Liver (tissue), 2 donors: Measurements from ENCODE around the gene TBC1D16.

Source experiments
- GABPA ChIP-seq, 2 donors: IDR thresholded peaks in 1 of 2; conservative IDR thresholded peaks in 1 of 2; 2 replicates each; pipeline ENCODE4 v1.6.1; 2016; ENCODE audit warnings: antibody characterized with exemption in 2 of 2, mild to moderate bottlenecking in 1 of 2, moderate library complexity in 1 of 2
- REST ChIP-seq: IDR thresholded peaks from 2 replicates; pipeline ENCODE4 v1.6.1; 2016; ENCODE audit warnings: antibody characterized with exemption, mild to moderate bottlenecking
- TF ChIP-seq, protein P1 (sequence below): IDR thresholded peaks from 2 replicates; pipeline ENCODE4 v1.6.1; 2016; ENCODE audit warnings: antibody characterized with exemption
- donor health status: healthy.

DNA sequence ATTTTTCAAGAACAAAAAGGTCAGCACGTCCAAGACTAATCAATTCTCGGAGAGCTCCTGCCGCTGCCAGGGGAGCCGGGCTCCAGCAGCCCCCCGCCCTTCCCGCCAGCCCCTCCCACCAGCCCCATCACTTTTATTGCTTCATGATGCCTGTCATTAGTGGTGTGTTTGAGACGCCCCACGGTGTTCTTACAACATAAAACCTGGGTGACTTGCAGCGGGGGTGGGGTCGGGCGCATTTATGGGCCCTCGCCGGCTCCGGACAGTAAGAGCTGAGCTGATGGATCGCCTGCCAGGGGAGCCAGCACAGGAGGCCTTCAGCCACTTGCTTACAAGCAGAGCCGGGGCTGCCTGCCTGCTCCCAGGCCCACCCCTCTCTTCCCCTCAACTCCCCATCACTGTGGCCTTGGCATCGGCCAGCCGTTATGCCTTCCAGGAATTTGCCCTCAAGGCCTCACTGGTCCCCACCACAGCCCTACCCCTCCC lies 113.5 kb downstream of the TBC1D16 start:
- TF ChIP-seq, protein P1, sequence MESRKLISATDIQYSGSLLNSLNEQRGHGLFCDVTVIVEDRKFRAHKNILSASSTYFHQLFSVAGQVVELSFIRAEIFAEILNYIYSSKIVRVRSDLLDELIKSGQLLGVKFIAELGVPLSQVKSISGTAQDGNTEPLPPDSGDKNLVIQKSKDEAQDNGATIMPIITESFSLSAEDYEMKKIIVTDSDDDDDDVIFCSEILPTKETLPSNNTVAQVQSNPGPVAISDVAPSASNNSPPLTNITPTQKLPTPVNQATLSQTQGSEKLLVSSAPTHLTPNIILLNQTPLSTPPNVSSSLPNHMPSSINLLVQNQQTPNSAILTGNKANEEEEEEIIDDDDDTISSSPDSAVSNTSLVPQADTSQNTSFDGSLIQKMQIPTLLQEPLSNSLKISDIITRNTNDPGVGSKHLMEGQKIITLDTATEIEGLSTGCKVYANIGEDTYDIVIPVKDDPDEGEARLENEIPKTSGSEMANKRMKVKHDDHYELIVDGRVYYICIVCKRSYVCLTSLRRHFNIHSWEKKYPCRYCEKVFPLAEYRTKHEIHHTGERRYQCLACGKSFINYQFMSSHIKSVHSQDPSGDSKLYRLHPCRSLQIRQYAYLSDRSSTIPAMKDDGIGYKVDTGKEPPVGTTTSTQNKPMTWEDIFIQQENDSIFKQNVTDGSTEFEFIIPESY: no peak
- TF ChIP-seq GABPA (IDR thresholded peaks at IDR 0.05 in 1 of 2, conservative IDR thresholded peaks at IDR 0.05 in 1 of 2) (no peak), REST (no peak)
